ENCODE data around the gene RGR. TPM values are rescaled to one million over a fixed set of nuclear protein-coding genes. Genes with fewer than 3 reads are reported as not detected.

RGR gene
- total and polyA plus RNA-seq, 7 experiments from 2014 or later = not detected

- Histone ChIP-seq H3K4me3 (ENCODE audit: low read length) (no peak overlapping the region), H3K36me3 (ENCODE audit: control insufficient read depth in 2 of 3, insufficient read depth in 3 of 3, low read length in 3 of 3) (no peaks in the 10 kb centered on the region), H3K9me3 (ENCODE audit: control insufficient read depth in 2 of 3, low read length in 3 of 3) (no peaks in the 10 kb centered on the region), H3K27me3 (ENCODE audit: control insufficient read depth in 2 of 2, insufficient read depth in 2 of 2, low read length in 2 of 2) (no peaks in the 10 kb centered on the region), H3K27ac (ENCODE audit: low read depth, low read length) (no peak overlapping the region), H3K4me1 (ENCODE audit: control insufficient read depth in 2 of 2, insufficient read depth in 2 of 2, low read length in 2 of 2) (no peaks in the 10 kb centered on the region)
- CTCF ChIA-PET = interaction anchor here (0.8 to 1.2 kb wide), 2 partner anchors 24 to 26 kb away, joined by 3 read pairs; no protein-coding TSS in a partner anchor
- Mint-ChIP-seq H3K36me3 (no peaks in the 10 kb centered on the region), H3K4me3 (no peak overlapping the region), H3K27me3 (peaks cover 0 to 18% (median 11%) of the 10 kb centered on the region in 5 donors), H3K9me3 (no peaks in the 10 kb centered on the region), H3K27ac (no peak overlapping the region), H3K4me1 (no peaks in the 10 kb centered on the region)
- DNase-seq (no peak), ATAC-seq (no peak)
- intact Hi-C loops (cut with micrococcal nuclease) = no loop called here
- POLR2A ChIA-PET = interaction anchor here (0.7 to 2.6 kb wide), 2 partner anchors 61 to 62 kb away, joined by 3 to 7 read pairs; partner anchors contain the start of gene GHITM
These were observed 43.6 kb upstream of the RGR start for GRCh38 chr10:84201244-84201606.

GRCh38 chr10:84201682-84202081 lies 43.2 kb upstream of the RGR start:
- no peaks in the 10 kb centered on the region for H3K36me3 ChIP-seq (ENCODE audit: control insufficient read depth in 2 of 3, insufficient read depth in 3 of 3, low read length in 3 of 3)
- no peaks in the 10 kb centered on the region for H3K9me3 Mint-ChIP-seq
- ChIA-PET CTCF (interaction anchor here (0.8 to 1.9 kb wide), 3 partner anchors 25 to 54 kb away, joined by 3 to 7 read pairs (median 3); no protein-coding TSS in a partner anchor), POLR2A (interaction anchor here (2.6 kb wide), 1 partner anchor 63 kb away, joined by 7 read pairs; the partner anchor contains the start of gene GHITM)
- ATAC-seq = no peak
- intact Hi-C loops (cut with micrococcal nuclease) = no loop called here
- H3K4me3 ChIP-seq (ENCODE audit: low read length) = no peak overlapping the region
- no peaks in the 10 kb centered on the region for H3K36me3 Mint-ChIP-seq
- DNase-seq = no peak
- H3K4me1 ChIP-seq (ENCODE audit: control insufficient read depth in 2 of 2, insufficient read depth in 2 of 2, low read length in 2 of 2) = no peaks in the 10 kb centered on the region
- H3K4me3 Mint-ChIP-seq = no peak overlapping the region
- no peaks in the 10 kb centered on the region for H3K27me3 ChIP-seq (ENCODE audit: control insufficient read depth in 2 of 2, insufficient read depth in 2 of 2, low read length in 2 of 2)
- H3K4me1 Mint-ChIP-seq = no peaks in the 10 kb centered on the region
- no peaks in the 10 kb centered on the region for H3K9me3 ChIP-seq (ENCODE audit: control insufficient read depth in 2 of 3, low read length in 3 of 3)
- no peak overlapping the region for H3K27ac Mint-ChIP-seq
- peaks cover 0 to 14% (median 7%) of the 10 kb centered on the region in 5 donors for H3K27me3 Mint-ChIP-seq
- H3K27ac ChIP-seq (ENCODE audit: low read depth, low read length) = no peak overlapping the region

- Mint-ChIP-seq H3K27me3 (peaks cover 3 to 8% (median 6%) of the 10 kb centered on the region in 5 donors), H3K4me3 (no peak overlapping the region), H3K4me1 (no peaks in the 10 kb centered on the region), H3K36me3 (no peaks in the 10 kb centered on the region), H3K9me3 (peaks cover 0 to 2% (median 0%) of the 10 kb centered on the region in 11 donors), H3K27ac (peak overlapping the region in 1 of 9 donors; percentile 44)
- ATAC-seq (no peak), DNase-seq (no peak)
- H3K27me3 ChIP-seq (ENCODE audit: control insufficient read depth in 2 of 2, insufficient read depth in 2 of 2, low read length in 2 of 2) = no peaks in the 10 kb centered on the region
- no peaks in the 10 kb centered on the region for H3K4me1 ChIP-seq (ENCODE audit: control insufficient read depth in 2 of 2, insufficient read depth in 2 of 2, low read length in 2 of 2)
- H3K4me3 ChIP-seq (ENCODE audit: low read length) = no peak overlapping the region
- intact Hi-C loops (cut with micrococcal nuclease) = no loop called here
- no peaks in the 10 kb centered on the region for H3K36me3 ChIP-seq (ENCODE audit: control insufficient read depth in 2 of 3, insufficient read depth in 3 of 3, low read length in 3 of 3)
- no peaks in the 10 kb centered on the region for H3K9me3 ChIP-seq (ENCODE audit: control insufficient read depth in 2 of 3, low read length in 3 of 3)
- ChIA-PET CTCF (interaction anchor here (1.9 kb wide), 1 partner anchor 55 kb away, joined by 7 read pairs; no protein-coding TSS in a partner anchor), POLR2A (interaction anchor here (2.6 kb wide), 1 partner anchor 64 kb away, joined by 7 read pairs; the partner anchor contains the start of gene GHITM)
- H3K27ac ChIP-seq (ENCODE audit: low read depth, low read length) = no peak overlapping the region
These were observed 42.5 kb upstream of the RGR start for GRCh38 chr10:84202349-84202748.

- H3K27ac ChIP-seq (ENCODE audit: low read depth, low read length) = no peak overlapping the region
- Mint-ChIP-seq H3K4me1 (no peaks in the 10 kb centered on the region), H3K36me3 (no peaks in the 10 kb centered on the region), H3K27me3 (peaks cover 0 to 13% (median 8%) of the 10 kb centered on the region in 5 donors), H3K27ac (no peak overlapping the region), H3K9me3 (peaks cover 0 to 2% (median 0%) of the 10 kb centered on the region in 11 donors), H3K4me3 (no peak overlapping the region)
- H3K4me3 ChIP-seq (ENCODE audit: low read length) = no peak overlapping the region
- no peaks in the 10 kb centered on the region for H3K4me1 ChIP-seq (ENCODE audit: control insufficient read depth in 2 of 2, insufficient read depth in 2 of 2, low read length in 2 of 2)
- ChIA-PET CTCF (interaction anchor here (1.1 to 5.2 kb wide), 3 partner anchors 12 to 56 kb away, joined by 3 to 51 read pairs (median 4); no protein-coding TSS in a partner anchor), POLR2A (no interaction called here)
- no peak for ATAC-seq
- no peaks in the 10 kb centered on the region for H3K9me3 ChIP-seq (ENCODE audit: control insufficient read depth in 2 of 3, low read length in 3 of 3)
- intact Hi-C loops (cut with micrococcal nuclease) = loop anchor here in 1 of 2 donors (2.0 kb wide), 1 partner anchor 43 kb away; no protein-coding TSS in a partner anchor
- no peak for DNase-seq
- H3K27me3 ChIP-seq (ENCODE audit: control insufficient read depth in 2 of 2, insufficient read depth in 2 of 2, low read length in 2 of 2) = no peaks in the 10 kb centered on the region
- no peaks in the 10 kb centered on the region for H3K36me3 ChIP-seq (ENCODE audit: control insufficient read depth in 2 of 3, insufficient read depth in 3 of 3, low read length in 3 of 3)
These were observed 40.7 kb upstream of the RGR start for GRCh38 chr10:84204122-84204521.

- DNase-seq = no peak
- no peak overlapping the region for H3K27ac Mint-ChIP-seq
- H3K27ac ChIP-seq (ENCODE audit: low read depth, low read length) = no peak overlapping the region
- peaks cover 0 to 2% (median 0%) of the 10 kb centered on the region in 11 donors for H3K9me3 Mint-ChIP-seq
- ATAC-seq = no peak
- no peaks in the 10 kb centered on the region for H3K9me3 ChIP-seq (ENCODE audit: control insufficient read depth in 2 of 3, low read length in 3 of 3)
- H3K36me3 Mint-ChIP-seq = no peaks in the 10 kb centered on the region
- H3K4me3 ChIP-seq (ENCODE audit: low read length) = no peak overlapping the region
- CTCF ChIA-PET = interaction anchor here (1.1 to 5.2 kb wide), 5 partner anchors 12 to 69 kb away, joined by 3 to 51 read pairs (median 4); no protein-coding TSS in a partner anchor
- no peaks in the 10 kb centered on the region for H3K4me1 ChIP-seq (ENCODE audit: control insufficient read depth in 2 of 2, insufficient read depth in 2 of 2, low read length in 2 of 2)
- POLR2A ChIA-PET = no interaction called here
- H3K27me3 ChIP-seq (ENCODE audit: control insufficient read depth in 2 of 2, insufficient read depth in 2 of 2, low read length in 2 of 2) = no peaks in the 10 kb centered on the region
- no peaks in the 10 kb centered on the region for H3K36me3 ChIP-seq (ENCODE audit: control insufficient read depth in 2 of 3, insufficient read depth in 3 of 3, low read length in 3 of 3)
- peaks cover 0 to 13% (median 8%) of the 10 kb centered on the region in 5 donors for H3K27me3 Mint-ChIP-seq
- intact Hi-C loops (cut with micrococcal nuclease) = loop anchor here (1.0 to 2.0 kb wide), 2 partner anchors 44 to 56 kb away; no protein-coding TSS in a partner anchor
- no peak overlapping the region for H3K4me3 Mint-ChIP-seq
- H3K4me1 Mint-ChIP-seq = no peaks in the 10 kb centered on the region
These were observed 40.2 kb upstream of the RGR start for GRCh38 chr10:84204610-84205009.

- Mint-ChIP-seq H3K27ac (peak overlapping the region in 3 of 9 donors; percentile 8 to 76 (median 51)), H3K4me3 (no peak overlapping the region), H3K4me1 (no peaks in the 10 kb centered on the region), H3K36me3 (no peaks in the 10 kb centered on the region), H3K9me3 (peaks cover 0 to 2% (median 0%) of the 10 kb centered on the region in 11 donors), H3K27me3 (peaks cover 0 to 13% (median 8%) of the 10 kb centered on the region in 5 donors)
- Histone ChIP-seq H3K27me3 (ENCODE audit: control insufficient read depth in 2 of 2, insufficient read depth in 2 of 2, low read length in 2 of 2) (no peaks in the 10 kb centered on the region), H3K9me3 (ENCODE audit: control insufficient read depth in 2 of 3, low read length in 3 of 3) (no peaks in the 10 kb centered on the region), H3K4me1 (ENCODE audit: control insufficient read depth in 2 of 2, insufficient read depth in 2 of 2, low read length in 2 of 2) (no peaks in the 10 kb centered on the region), H3K36me3 (ENCODE audit: control insufficient read depth in 2 of 3, insufficient read depth in 3 of 3, low read length in 3 of 3) (no peaks in the 10 kb centered on the region), H3K27ac (ENCODE audit: low read depth, low read length) (no peak overlapping the region), H3K4me3 (ENCODE audit: low read length) (no peak overlapping the region)
- ATAC-seq (peak; percentile 88), DNase-seq (peak; percentile 20 to 73 (median 52))
- intact Hi-C loops (cut with micrococcal nuclease) = loop anchor here (1.0 to 2.0 kb wide), 2 partner anchors 44 to 57 kb away; no protein-coding TSS in a partner anchor
- ChIA-PET POLR2A (interaction anchor here (1.1 kb wide), 1 partner anchor 54 kb away, joined by 4 read pairs; no protein-coding TSS in a partner anchor), CTCF (interaction anchor here (1.0 to 5.2 kb wide), 5 partner anchors 9 to 69 kb away, joined by 3 to 51 read pairs (median 3); no protein-coding TSS in a partner anchor)
These were observed 39.6 kb upstream of the RGR start for GRCh38 chr10:84205049-84205852.
